ENCODE data around the gene MUC20. TPM values are rescaled to one million over a fixed set of nuclear protein-coding genes. Genes with fewer than 3 reads are reported as not detected.

Gene MUC20
- total and polyA plus RNA-seq, 4 donors, result 2.6 to 28.3 (median 7.9) TPM

Small RNA genes lying within 50 kb of the gene (small RNA-seq; reads per million reads assigned to genes)
- gene MIR570 (ENCODE audit: low replicate concordance), result not detected

Other genes with a start within 250 kb of the MUC20 start
- gene PPP1R2, start 177.7 kb upstream of the MUC20 start, total RNA-seq, result 100 to 1,000 TPM in 1 of 2 donors, 10 to 100 TPM in 1; 57.6 to 123 TPM
- gene PPP1R2, start 177.7 kb upstream of the MUC20 start, polyA plus RNA-seq (ENCODE audit: insufficient read length in 2 of 2), result 10 to 100 TPM; 54.1 to 66.1 TPM
- gene APOD, start 137.0 kb upstream of the MUC20 start, total RNA-seq, result 100 to 1,000 TPM in 1 of 2 donors, 10 to 100 TPM in 1; 75.5 to 155 TPM
- 100 to 1,000 TPM; 195 to 223 TPM for gene APOD, start 137.0 kb upstream of the MUC20 start, polyA plus RNA-seq (ENCODE audit: insufficient read length in 2 of 2)
- gene MUC4, start 91.0 kb downstream of the MUC20 start, total RNA-seq, result 1 to 10 TPM in 1 of 2 donors, under 1 TPM in 1; 0.59 to 3.1 TPM
- gene MUC4, start 91.0 kb downstream of the MUC20 start, polyA plus RNA-seq (ENCODE audit: insufficient read length in 2 of 2), result 1 to 10 TPM in 1 of 2 donors, under 1 TPM in 1; 0.95 to 6.3 TPM
- 10 to 100 TPM; 16.1 to 28.3 TPM for gene TNK2, start 187.6 kb downstream of the MUC20 start, total RNA-seq
- gene TNK2, start 187.6 kb downstream of the MUC20 start, polyA plus RNA-seq (ENCODE audit: insufficient read length in 2 of 2), result 100 to 1,000 TPM; 228 to 229 TPM

Measured in spinal cord (tissue), 4 donors.